Gastrocnemius medialis (tissue), 4 donors: ENCODE data around the gene CTIF.
"Not testable (repeated sequence)": the region's sequence is repeated elsewhere in the genome, so short reads cannot be mapped to it uniquely, and the experiment has no call there.

Source experiments
- CTCF ChIP-seq, 5 experiments: fragments of 450-650 bp in 3 of 5; fragments of 200-600 bp in 2 of 5; sonication (generic) in 2 of 5; IDR thresholded peaks in 4 of 5; conservative IDR thresholded peaks in 1 of 5; 1 replicate in 4 of 5; 2 replicates in 1 of 5; pipeline ENCODE4 v1.5.1; 2016 to 2019; ENCODE audit warnings: antibody characterized with exemption in 5 of 5, mild to moderate bottlenecking in 3 of 5, moderate library complexity in 3 of 5
- POLR2A ChIP-seq, 2 donors: fragments of 450-650 bp; IDR thresholded peaks; one replicate each; pipeline ENCODE4 v1.6.1; 2017; ENCODE audit warnings: antibody characterized with exemption in 2 of 2, mild to moderate bottlenecking in 2 of 2, moderate library complexity in 2 of 2

DNA sequence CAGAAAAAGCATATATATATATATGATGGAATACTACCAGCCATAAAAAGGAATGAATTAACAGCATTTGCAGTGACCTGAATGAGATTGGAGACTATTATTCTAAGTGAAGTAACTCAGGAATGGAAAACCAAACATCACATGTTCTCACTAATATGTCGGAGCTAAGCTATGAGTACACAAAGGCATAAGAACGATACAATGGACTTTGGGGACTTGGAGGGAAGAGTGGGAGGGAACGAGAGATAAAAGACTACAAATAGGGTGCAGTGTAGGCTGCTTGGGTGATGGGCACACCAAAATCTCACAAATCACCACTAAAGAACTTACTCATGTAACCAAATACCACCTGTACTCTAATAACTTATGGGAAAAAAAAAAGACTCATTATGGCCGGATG lies 26.3 kb upstream of the CTIF start:
- not testable (repeated sequence) for TF ChIP-seq CTCF (IDR thresholded peaks at IDR 0.05 in 4 of 5, conservative IDR thresholded peaks at IDR 0.05 in 1 of 5); POLR2A (IDR thresholded peaks at IDR 0.05)
